GM12878 (cell line): ENCODE results near the gene TRIM67. TPM values are rescaled to one million over a fixed set of nuclear protein-coding genes. Genes with fewer than 3 reads are reported as not detected.

Experiments used
- BCLAF1 ChIP-seq: fragments of 450-650 bp; IDR thresholded peaks from 2 replicates; pipeline ENCODE4 v1.6.1; 2017; ENCODE audit warnings: antibody characterized with exemption, mild to moderate bottlenecking, moderate library complexity
- BRCA1 ChIP-seq: IDR thresholded peaks from 2 replicates; pipeline ENCODE4 v1.6.1; 2011; ENCODE audit warnings: low read depth, low read length, improper control_type of control experiment
- CBFB ChIP-seq: IDR thresholded peaks from 2 replicates; pipeline ENCODE4 v1.6.1; 2016; ENCODE audit warnings: antibody characterized with exemption, low read depth
- HSF1 ChIP-seq: fragments of 150-350 bp; IDR thresholded peaks from 2 replicates; pipeline ENCODE4 v1.6.1; 2014; ENCODE audit warnings: mild to moderate bottlenecking, low read depth, low read length
- MXI1 ChIP-seq: fragments of 150-350 bp; IDR thresholded peaks from 2 replicates; pipeline ENCODE4 v1.6.1; 2011; ENCODE audit warnings: low read depth, mild to moderate bottlenecking, inconsistent platforms, low read length, improper control_type of control experiment
- NBN ChIP-seq: fragments of 450-650 bp; IDR thresholded peaks from 2 replicates; pipeline ENCODE4 v1.6.1; 2016
- TBL1XR1 ChIP-seq: IDR thresholded peaks from 2 replicates; pipeline ENCODE4 v1.6.1; 2012; ENCODE audit warnings: low read depth, low read length, improper control_type of control experiment
- polyA plus RNA-seq, 11 experiments: library from polyadenylated mRNA; depleted of rRNA in 4 of 11; unstranded in 6 of 11; stranded (reverse) in 5 of 11; fragments of >200 nt; fragmentation: Nextera tagmentation in 4 of 11; fragmentation: Illumina TruSeq in 1 of 11; extraction: Ambion mirVana in 4 of 11; extraction: Trizol in 1 of 11; gene quantifications; 1 replicate in 1 of 11; 2 replicates in 10 of 11; pipeline versions ENCODE4 v1.2.1 to v1.2.3, GENCODE V29; 2011 to 2016; ENCODE audit warnings: inconsistent platforms in 2 of 11, missing spikeins in 2 of 11, low read depth in 1 of 11
- total RNA-seq, 4 experiments: library from RNA; depleted of rRNA in 3 of 4; stranded (reverse); fragments of >200 nt in 3 of 4; fragmentation: Illumina TruSeq in 1 of 4; extraction: Trizol in 1 of 4; gene quantifications; 2 replicates each; pipeline versions ENCODE4 v1.2.1 to v1.2.3, GENCODE V29; 2013 to 2021
- TF ChIP-seq, protein P1 (sequence below): fragments of 450-650 bp; IDR thresholded peaks from 2 replicates; pipeline ENCODE4 v1.6.1; 2017; ENCODE audit warnings: mild to moderate bottlenecking, moderate library complexity
- TF ChIP-seq, protein P2 (sequence below): IDR thresholded peaks from 2 replicates; pipeline ENCODE4 v1.6.1; 2012; ENCODE audit warnings: low read depth, low read length, improper control_type of control experiment

TRIM67 gene
- total and polyA plus RNA-seq, 10 of the 15 experiments (the other 5 are each of a cell fraction or from before 2014, with no cell fraction given) = under 0.01 to 0.01 TPM; not detected in 8

DNA sequence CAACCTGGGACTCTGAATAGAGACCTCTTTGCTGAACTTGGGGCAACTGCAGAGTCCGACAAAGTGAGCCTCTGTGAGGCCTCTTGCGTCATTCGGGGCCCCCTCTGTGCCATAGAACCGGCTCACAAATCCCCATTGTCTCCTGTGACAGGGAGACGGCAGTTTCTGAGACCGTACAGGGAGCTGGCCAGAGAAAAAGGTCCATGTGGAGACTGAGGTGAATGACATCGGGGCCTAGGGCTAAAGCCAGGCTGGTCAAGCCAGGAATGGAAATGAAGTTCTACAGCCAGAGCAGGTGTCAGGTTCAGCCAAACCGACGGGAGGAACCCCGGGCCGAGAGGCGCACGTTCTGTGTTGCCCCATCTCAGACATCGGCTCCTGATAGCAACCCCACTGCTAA lies 37.1 kb upstream of the TRIM67 start (continued):
- TF ChIP-seq HSF1 = no peak
- no peak for TF ChIP-seq NBN
- TF ChIP-seq, protein P1, sequence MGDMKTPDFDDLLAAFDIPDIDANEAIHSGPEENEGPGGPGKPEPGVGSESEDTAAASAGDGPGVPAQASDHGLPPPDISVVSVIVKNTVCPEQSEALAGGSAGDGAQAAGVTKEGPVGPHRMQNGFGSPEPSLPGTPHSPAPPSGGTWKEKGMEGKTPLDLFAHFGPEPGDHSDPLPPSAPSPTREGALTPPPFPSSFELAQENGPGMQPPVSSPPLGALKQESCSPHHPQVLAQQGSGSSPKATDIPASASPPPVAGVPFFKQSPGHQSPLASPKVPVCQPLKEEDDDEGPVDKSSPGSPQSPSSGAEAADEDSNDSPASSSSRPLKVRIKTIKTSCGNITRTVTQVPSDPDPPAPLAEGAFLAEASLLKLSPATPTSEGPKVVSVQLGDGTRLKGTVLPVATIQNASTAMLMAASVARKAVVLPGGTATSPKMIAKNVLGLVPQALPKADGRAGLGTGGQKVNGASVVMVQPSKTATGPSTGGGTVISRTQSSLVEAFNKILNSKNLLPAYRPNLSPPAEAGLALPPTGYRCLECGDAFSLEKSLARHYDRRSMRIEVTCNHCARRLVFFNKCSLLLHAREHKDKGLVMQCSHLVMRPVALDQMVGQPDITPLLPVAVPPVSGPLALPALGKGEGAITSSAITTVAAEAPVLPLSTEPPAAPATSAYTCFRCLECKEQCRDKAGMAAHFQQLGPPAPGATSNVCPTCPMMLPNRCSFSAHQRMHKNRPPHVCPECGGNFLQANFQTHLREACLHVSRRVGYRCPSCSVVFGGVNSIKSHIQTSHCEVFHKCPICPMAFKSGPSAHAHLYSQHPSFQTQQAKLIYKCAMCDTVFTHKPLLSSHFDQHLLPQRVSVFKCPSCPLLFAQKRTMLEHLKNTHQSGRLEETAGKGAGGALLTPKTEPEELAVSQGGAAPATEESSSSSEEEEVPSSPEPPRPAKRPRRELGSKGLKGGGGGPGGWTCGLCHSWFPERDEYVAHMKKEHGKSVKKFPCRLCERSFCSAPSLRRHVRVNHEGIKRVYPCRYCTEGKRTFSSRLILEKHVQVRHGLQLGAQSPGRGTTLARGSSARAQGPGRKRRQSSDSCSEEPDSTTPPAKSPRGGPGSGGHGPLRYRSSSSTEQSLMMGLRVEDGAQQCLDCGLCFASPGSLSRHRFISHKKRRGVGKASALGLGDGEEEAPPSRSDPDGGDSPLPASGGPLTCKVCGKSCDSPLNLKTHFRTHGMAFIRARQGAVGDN = no peak
- TF ChIP-seq CBFB = no peak
- TF ChIP-seq, protein P2, sequence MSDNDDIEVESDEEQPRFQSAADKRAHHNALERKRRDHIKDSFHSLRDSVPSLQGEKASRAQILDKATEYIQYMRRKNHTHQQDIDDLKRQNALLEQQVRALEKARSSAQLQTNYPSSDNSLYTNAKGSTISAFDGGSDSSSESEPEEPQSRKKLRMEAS = no peak
- TF ChIP-seq MXI1 = no peak
- TF ChIP-seq TBL1XR1 = no peak
- no peak for TF ChIP-seq BRCA1
- TF ChIP-seq BCLAF1 = no peak
